Epithelial cell of proximal tubule (primary cell): ENCODE measurements around the gene SNX30. TPM values are rescaled to one million over a fixed set of nuclear protein-coding genes. Genes with fewer than 3 reads are reported as not detected.

Source experiments
- DNase-seq: peaks from one replicate; pipeline ENCODE4 v3.0.0-alpha.2; 2011; ENCODE audit warnings: low read depth
- H3K4me3 ChIP-seq: 2 replicates; pipeline ENCODE4 v1.5.1; 2011; ENCODE audit warnings: low read depth, mild to moderate bottlenecking, low read length
- CTCF ChIP-seq: conservative IDR thresholded peaks from 2 replicates; pipeline ENCODE4 v1.5.1; 2012; ENCODE audit warnings: low read depth, mild to moderate bottlenecking, low read length
- total RNA-seq: library from RNA; depleted of rRNA; stranded (reverse); fragments of >200 nt; gene quantifications from 2 replicates; pipeline ENCODE4 v1.2.3, GENCODE V29; 2015

The SNX30 gene
- total RNA-seq, 1 donor from 2014 or later = 6.9 TPM

- H3K4me3 ChIP-seq = peak overlapping the region; percentile 81
- no peak for TF ChIP-seq CTCF
- DNase-seq = no peak
Measured at GRCh38 chr9:112752334-112753125, 2.0 kb downstream of the SNX30 start.

GRCh38 chr9:112753725-112754124 is 3.2 kb downstream of the SNX30 start:
- H3K4me3 ChIP-seq = no peak overlapping the region
- no peak for DNase-seq
- TF ChIP-seq CTCF = no peak

GRCh38 chr9:112754578-112754977 is 4.0 kb downstream of the SNX30 start:
- H3K4me3 ChIP-seq = no peak overlapping the region
- no peak for DNase-seq
- TF ChIP-seq CTCF = no peak

GRCh38 chr9:112755016-112755427 is 4.5 kb downstream of the SNX30 start:
- no peak for DNase-seq
- H3K4me3 ChIP-seq = no peak overlapping the region
- TF ChIP-seq CTCF = no peak

GRCh38 chr9:112755675-112756074 is 5.1 kb downstream of the SNX30 start:
- H3K4me3 ChIP-seq = no peak overlapping the region
- no peak for DNase-seq
- no peak for TF ChIP-seq CTCF

- no peak for DNase-seq
- no peak overlapping the region for H3K4me3 ChIP-seq
- no peak for TF ChIP-seq CTCF
Measured at GRCh38 chr9:112757282-112757883, 6.8 kb downstream of the SNX30 start.
